Measurements from ENCODE around the gene SALL4.

DNA sequence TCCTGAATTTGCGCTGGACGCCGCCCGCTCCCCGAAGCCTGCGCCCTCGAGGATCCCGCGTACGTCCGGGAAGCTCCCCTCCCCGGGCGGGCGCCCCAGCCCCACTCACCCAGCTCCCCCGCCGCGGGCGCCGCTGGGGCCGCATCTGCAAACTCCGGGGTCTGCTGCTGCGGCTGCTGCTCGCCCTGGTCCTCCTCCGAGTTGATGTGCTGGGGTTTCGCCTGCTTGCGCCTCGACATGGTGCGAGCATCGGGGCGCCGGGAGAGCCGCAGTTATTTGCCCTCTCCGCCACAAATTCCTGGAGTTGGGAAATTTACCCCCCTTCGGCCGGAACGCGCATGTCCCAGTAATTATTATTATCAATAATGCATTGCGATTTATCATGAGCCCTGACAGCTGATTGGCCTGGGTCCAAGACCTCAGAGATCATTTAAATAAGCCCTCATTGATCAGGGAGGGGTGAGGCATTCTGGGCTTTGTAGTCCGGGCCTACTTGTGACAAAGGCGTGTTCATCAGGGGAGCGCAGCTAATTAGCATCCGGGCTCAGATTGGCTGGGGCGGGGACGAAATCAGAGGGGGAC, at the start of gene SALL4:
- TF ChIP-seq, protein P1, sequence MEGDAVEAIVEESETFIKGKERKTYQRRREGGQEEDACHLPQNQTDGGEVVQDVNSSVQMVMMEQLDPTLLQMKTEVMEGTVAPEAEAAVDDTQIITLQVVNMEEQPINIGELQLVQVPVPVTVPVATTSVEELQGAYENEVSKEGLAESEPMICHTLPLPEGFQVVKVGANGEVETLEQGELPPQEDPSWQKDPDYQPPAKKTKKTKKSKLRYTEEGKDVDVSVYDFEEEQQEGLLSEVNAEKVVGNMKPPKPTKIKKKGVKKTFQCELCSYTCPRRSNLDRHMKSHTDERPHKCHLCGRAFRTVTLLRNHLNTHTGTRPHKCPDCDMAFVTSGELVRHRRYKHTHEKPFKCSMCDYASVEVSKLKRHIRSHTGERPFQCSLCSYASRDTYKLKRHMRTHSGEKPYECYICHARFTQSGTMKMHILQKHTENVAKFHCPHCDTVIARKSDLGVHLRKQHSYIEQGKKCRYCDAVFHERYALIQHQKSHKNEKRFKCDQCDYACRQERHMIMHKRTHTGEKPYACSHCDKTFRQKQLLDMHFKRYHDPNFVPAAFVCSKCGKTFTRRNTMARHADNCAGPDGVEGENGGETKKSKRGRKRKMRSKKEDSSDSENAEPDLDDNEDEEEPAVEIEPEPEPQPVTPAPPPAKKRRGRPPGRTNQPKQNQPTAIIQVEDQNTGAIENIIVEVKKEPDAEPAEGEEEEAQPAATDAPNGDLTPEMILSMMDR (conservative IDR thresholded peaks at IDR 0.05 in 1 of 2, IDR thresholded peaks at IDR 0.05 in 1 of 2; ENCODE audit: low read depth in 1 of 2, low read length in 2 of 2), result no peak
- TF ChIP-seq EZH2 (IDR thresholded peaks at IDR 0.05; ENCODE audit: low read length, missing control alignments), result no peak
